ENCODE measurements around the gene APLP1. TPM values are rescaled to one million over a fixed set of nuclear protein-coding genes. Genes with fewer than 3 reads are reported as not detected.

APLP1 gene
- total and polyA plus RNA-seq, 2 of the 4 experiments (the other 2 are of a cell fraction) = 4.7 to 41.0 TPM

- no TSS peak for BruUV-seq (replicated peaks)
- Histone ChIP-seq H2AFZ (replicated peaks; ENCODE audit: low read length, poor library complexity) (no peak overlapping the region), H3K27me3 (ENCODE audit: control insufficient read depth, insufficient read depth, low read length) (no peaks in the 10 kb centered on the region), H2BK5ac (ENCODE audit: low read depth, low read length, poor library complexity, severe bottlenecking) (no peak overlapping the region), H3K56ac (ENCODE audit: extremely low read depth, insufficient read depth, low read length) (no peak overlapping the region), H3K9ac (ENCODE audit: low read depth, low read length) (no peak overlapping the region), H4K8ac (ENCODE audit: low read depth in 2 of 2, low read length in 2 of 2) (no peak overlapping the region), H4K91ac (ENCODE audit: insufficient read depth, low read depth, low read length) (no peak overlapping the region), H3K4ac (ENCODE audit: low read depth, low read length) (no peak overlapping the region), H2AK9ac (replicated peaks; ENCODE audit: low read depth, low read length, poor library complexity) (no peak overlapping the region), H4K5ac (ENCODE audit: low read depth, low read length) (no peak overlapping the region), H2AK5ac (ENCODE audit: low read depth, low read length) (no peak overlapping the region), H3K27ac (ENCODE audit: insufficient read depth, low read length) (no peak overlapping the region), H3K23ac (ENCODE audit: low read depth, low read length) (no peak overlapping the region), H3K4me3 (ENCODE audit: insufficient read depth, low read depth, low read length) (no peak overlapping the region), H3K79me1 (ENCODE audit: low read depth in 1 of 2, low read length in 2 of 2) (no peaks in the 10 kb centered on the region), H3K14ac (replicated peaks; ENCODE audit: low read depth, low read length) (no peak overlapping the region), H3K4me1 (ENCODE audit: control insufficient read depth, insufficient read depth, low read length) (no peaks in the 10 kb centered on the region), H2BK20ac (ENCODE audit: low read depth, low read length) (no peak overlapping the region), H3K9me3 (ENCODE audit: control insufficient read depth, insufficient read depth, low read length) (no peaks in the 10 kb centered on the region), H3K4me2 (ENCODE audit: low read depth, low read length) (no peak overlapping the region), H3K18ac (ENCODE audit: low read depth, low read length) (no peak overlapping the region), H2BK15ac (ENCODE audit: low read depth, low read length) (no peak overlapping the region), H2BK120ac (ENCODE audit: low read depth, low read length) (no peak overlapping the region), H3K9me1 (ENCODE audit: insufficient read depth, low read length) (no peaks in the 10 kb centered on the region), H4K20me1 (ENCODE audit: insufficient read depth, low read length) (no peaks in the 10 kb centered on the region), H3K36me3 (ENCODE audit: control insufficient read depth, insufficient read depth, low read length) (no peaks in the 10 kb centered on the region)
- ChIA-PET POLR2A (ENCODE audit: unreplicated experiment) (no interaction called here), CTCF (no interaction called here)
- TF ChIP-seq SMC3 (IDR thresholded peaks at IDR 0.05; ENCODE audit: low read depth, low read length) (no peak), BHLHE40 (IDR thresholded peaks at IDR 0.05; ENCODE audit: low read depth, low read length) (no peak), FOS (IDR thresholded peaks at IDR 0.05; ENCODE audit: low read depth, low read length) (no peak), USF2 (IDR thresholded peaks at IDR 0.05; ENCODE audit: low read depth, low read length) (no peak), CHD1 (IDR thresholded peaks at IDR 0.05; ENCODE audit: low read depth, low read length) (no peak), RCOR1 (IDR thresholded peaks at IDR 0.05; ENCODE audit: insufficient replicate concordance, low read length) (no peak), MXI1 (IDR thresholded peaks at IDR 0.05; ENCODE audit: borderline replicate concordance, low read depth, low read length) (no peak), CEBPB (IDR thresholded peaks at IDR 0.05; ENCODE audit: low read depth, low read length) (no peak)
- intact Hi-C loops (cut with micrococcal nuclease) (no loop called here), in situ Hi-C loops (cut with MboI; ENCODE audit: low sequenced_read_pairs) (no loop called here), dilution Hi-C loops (cut with HindIII; ENCODE audit: low sequenced_read_pairs, unreplicated experiment) (no loop called here)
- DNase-seq (no peak), ATAC-seq (ENCODE audit: low read depth) (no peak)
- WGBS, 2 experiments (ENCODE audit: extremely low coverage in 2 of 2, insufficient read length in 1 of 2) = no CpG with 5 or more reads among the region's 5 CpGs
Measured at GRCh38 chr19:35824150-35824549, 44.2 kb upstream of the APLP1 start.

All from IMR-90 (cell line).